Measurements from ENCODE around the gene TMEM239.

GRCh38 chr20:2809690-2810089 is 6.5 kb upstream of the TMEM239 start:
- TF ChIP-seq NFRKB (IDR thresholded peaks at IDR 0.05) (no peak), ARNT (IDR thresholded peaks at IDR 0.05) (no peak), BHLHE40 (IDR thresholded peaks at IDR 0.05; ENCODE audit: borderline replicate concordance) (no peak), FOXK2 (IDR thresholded peaks at IDR 0.05) (no peak), HDGF (IDR thresholded peaks at IDR 0.05; ENCODE audit: borderline replicate concordance) (no peak), FOXM1 (IDR thresholded peaks at IDR 0.05; ENCODE audit: borderline replicate concordance) (no peak), SUZ12 (IDR thresholded peaks at IDR 0.05) (no peak), ELF4 (IDR thresholded peaks at IDR 0.05) (no peak), SP1 (IDR thresholded peaks at IDR 0.05) (no peak), LEF1 (IDR thresholded peaks at IDR 0.05; ENCODE audit: borderline replicate concordance) (no peak), TARDBP (IDR thresholded peaks at IDR 0.05) (no peak), CTBP1 (IDR thresholded peaks at IDR 0.05; ENCODE audit: borderline replicate concordance) (no peak), PKNOX1 (IDR thresholded peaks at IDR 0.05) (no peak), FOXA1 (IDR thresholded peaks at IDR 0.05) (no peak)

Measured in HEK293T (cell line).